CD14-positive monocyte (primary cell): ENCODE measurements around the gene EML2. TPM values are rescaled to one million over a fixed set of nuclear protein-coding genes. Genes with fewer than 3 reads are reported as not detected.

Source experiments
- DNase-seq, 3 donors: peaks; one replicate each; pipeline ENCODE4 v3.0.0-alpha.2; 2011 to 2022
- H2AFZ ChIP-seq: 2 replicates; pipeline ENCODE4 v1.6.0; 2012; ENCODE audit warnings: mild to moderate bottlenecking, low read depth, low read length, inconsistent platforms; ENCODE audit not compliant: insufficient read depth, poor library complexity, severe bottlenecking
- H3K27ac ChIP-seq, 2 donors: 1 replicate in 1 of 2; 2 replicates in 1 of 2; pipeline ENCODE4 v1.5.1; 2012 to 2013; ENCODE audit warnings: low read length in 2 of 2, control low read depth in 1 of 2, inconsistent platforms in 1 of 2, low read depth in 1 of 2, mild to moderate bottlenecking in 1 of 2
- H3K27me3 ChIP-seq, 2 donors: one replicate each; pipeline versions ENCODE4 v1.6.0 to v1.6.1; 2011 to 2013; ENCODE audit warnings: low read length in 2 of 2; ENCODE audit not compliant: control insufficient read depth in 2 of 2, insufficient read depth in 2 of 2
- H3K36me3 ChIP-seq, 2 donors: replicated peaks in 1 of 2; 1 replicate in 1 of 2; 2 replicates in 1 of 2; pipeline versions ENCODE4 v1.5.1 to v1.6.1; 2012 to 2013; ENCODE audit warnings: low read length in 2 of 2, control low read depth in 1 of 2, inconsistent platforms in 1 of 2, mild to moderate bottlenecking in 1 of 2; ENCODE audit not compliant: insufficient read depth in 2 of 2, control insufficient read depth in 1 of 2
- H3K4me1 ChIP-seq, 2 donors: 1 replicate in 1 of 2; 2 replicates in 1 of 2; pipeline versions ENCODE4 v1.5.1 to v1.6.1; 2012 to 2013; ENCODE audit warnings: low read length in 2 of 2, control low read depth in 1 of 2, inconsistent platforms in 1 of 2, mild to moderate bottlenecking in 1 of 2, moderate library complexity in 1 of 2; ENCODE audit not compliant: insufficient read depth in 2 of 2, control insufficient read depth in 1 of 2
- H3K4me2 ChIP-seq: replicated peaks from 2 replicates; pipeline ENCODE3; 2012; ENCODE audit warnings: low read length, moderate library complexity, mild to moderate bottlenecking; ENCODE audit not compliant: poor library complexity, severe bottlenecking; ENCODE audit errors: extremely low read depth
- H3K4me3 ChIP-seq, 3 experiments: fragments of 200-600 bp in 1 of 3; sonication (generic) in 1 of 3; replicated peaks in 1 of 3; 1 replicate in 2 of 3; 2 replicates in 1 of 3; pipeline ENCODE4 v1.5.1; 2011 to 2013; ENCODE audit warnings: low read length in 3 of 3, mild to moderate bottlenecking in 3 of 3, control low read depth in 2 of 3, low read depth in 2 of 3, inconsistent platforms in 1 of 3, moderate library complexity in 1 of 3
- H3K79me2 ChIP-seq: 2 replicates; pipeline ENCODE4 v1.6.0; 2012; ENCODE audit warnings: mild to moderate bottlenecking, control low read depth, inconsistent platforms, low read length, moderate library complexity; ENCODE audit not compliant: insufficient read depth
- H3K9ac ChIP-seq: 2 replicates; pipeline ENCODE4 v1.6.0; 2017; ENCODE audit warnings: low read length, mild to moderate bottlenecking; ENCODE audit not compliant: insufficient read depth, poor library complexity, severe bottlenecking
- H3K9me3 ChIP-seq, 2 donors: replicated peaks in 1 of 2; 1 replicate in 1 of 2; 2 replicates in 1 of 2; pipeline versions ENCODE4 v1.5.1 to v1.6.1; 2012 to 2013; ENCODE audit warnings: low read length in 2 of 2, control low read depth in 1 of 2; ENCODE audit not compliant: control insufficient read depth in 1 of 2, insufficient read depth in 1 of 2
- H4K20me1 ChIP-seq: 2 replicates; pipeline ENCODE4 v1.6.0; 2012; ENCODE audit warnings: mild to moderate bottlenecking, low read length, control low read depth, moderate library complexity; ENCODE audit not compliant: insufficient read depth
- H3K27ac Mint-ChIP-seq, 7 donors: one replicate each; pipeline ENCODE4 v1.8.0; 2020; ENCODE audit warnings: mild to moderate bottlenecking in 7 of 7, mixed read lengths in 7 of 7, moderate library complexity in 6 of 7, inconsistent platforms in 2 of 7
- H3K27me3 Mint-ChIP-seq, 3 donors: one replicate each; pipeline ENCODE4 v1.8.0; 2021 to 2022; ENCODE audit warnings: low read depth in 3 of 3, mild to moderate bottlenecking in 3 of 3, mixed read lengths in 3 of 3, moderate library complexity in 3 of 3, inconsistent platforms in 1 of 3
- H3K36me3 Mint-ChIP-seq, 2 donors: one replicate each; pipeline ENCODE4 v1.8.0; 2020; ENCODE audit warnings: mixed read lengths in 2 of 2, inconsistent platforms in 1 of 2, mild to moderate bottlenecking in 1 of 2
- H3K4me1 Mint-ChIP-seq: one replicate; pipeline ENCODE4 v1.8.0; 2020; ENCODE audit warnings: mild to moderate bottlenecking, mixed read lengths
- H3K4me3 Mint-ChIP-seq, 2 donors: one replicate each; pipeline ENCODE4 v1.8.0; 2020; ENCODE audit warnings: mild to moderate bottlenecking in 2 of 2, mixed read lengths in 2 of 2, moderate library complexity in 1 of 2
- H3K9me3 Mint-ChIP-seq, 7 donors: one replicate each; pipeline ENCODE4 v1.8.0; 2020 to 2022; ENCODE audit warnings: mixed read lengths in 7 of 7, mild to moderate bottlenecking in 6 of 7, moderate library complexity in 6 of 7, inconsistent platforms in 2 of 7
- CTCF ChIP-seq: fragments of 200-600 bp; IDR thresholded peaks from one replicate; pipeline ENCODE4 v1.8.0; 2022; ENCODE audit warnings: antibody characterized with exemption, mild to moderate bottlenecking
- WGBS: methylation state at CpG from one replicate; pipeline ENCODE4 v1.1.5; 2013; ENCODE audit warnings: missing lambda C conversion rate; ENCODE audit not compliant: insufficient coverage; 5-methylcytosine and 5-hydroxymethylcytosine counted together
- intact Hi-C, 2 donors: fragments of 100-400 bp; cut with micrococcal nuclease; formaldehyde crosslinking; loops; one replicate each; pipeline versions ENCODE4 v1.15.0 to v1.15.1; 2023
- polyA plus RNA-seq, 3 donors: library from polyadenylated mRNA; depleted of rRNA in 1 of 3; unstranded in 2 of 3; stranded (reverse) in 1 of 3; fragments of 300-500 nt in 2 of 3; fragments of >200 nt in 1 of 3; fragmentation: Illumina TruSeq in 2 of 3; gene quantifications; 1 replicate in 2 of 3; 2 replicates in 1 of 3; pipeline ENCODE4 v1.2.3, GENCODE V29; 2012 to 2021

The EML2 gene
- polyA plus RNA-seq, 3 donors, result 10.3 to 50.8 (median 11.9) TPM

GRCh38 chr19:45667620-45668341 is 28.6 kb upstream of the EML2 start, which contains the start of gene GIPR:
GIPR (plus strand) TSS chr19:45668221; CDS start chr19:45669521, 1,300 bp downstream.
- Histone ChIP-seq H3K79me2 (no peaks in the 10 kb centered on the region), H2AFZ (peak within 1 kb of the TSS; percentile 78), H3K36me3 (no peaks in the 10 kb centered on the region), H3K4me3 (peak within 1 kb of the TSS in 2 of 3 experiments; percentile 30 to 69), H3K9me3 (no peaks in the 10 kb centered on the region), H3K4me2 (peak within 1 kb of the TSS; percentile 77), H4K20me1 (no peaks in the 10 kb centered on the region), H3K27me3 (peaks cover 26 to 60% of the 10 kb centered on the region in 2 donors), H3K9ac (peak within 1 kb of the TSS; percentile 8), H3K4me1 (peaks cover 29 to 44% of the 10 kb centered on the region in 2 donors), H3K27ac (no peak within 1 kb of the TSS)
- 15% methylated on average over 10 of the region's 15 CpGs for WGBS
- Mint-ChIP-seq H3K27me3 (peaks cover 62 to 75% (median 67%) of the 10 kb centered on the region in 3 donors), H3K9me3 (peaks cover 0 to 34% (median 13%) of the 10 kb centered on the region in 7 donors), H3K4me3 (peak within 1 kb of the TSS; percentile 67 to 89), H3K27ac (peak within 1 kb of the TSS in 5 of 7 donors; percentile 10 to 84 (median 54)), H3K36me3 (peaks cover 8 to 12% of the 10 kb centered on the region in 2 donors), H3K4me1 (peaks cover 43% of the 10 kb centered on the region)
- no peak for TF ChIP-seq CTCF
- peak; percentile 60 to 88 (median 74) for DNase-seq
- intact Hi-C loops, result no loop called here

GRCh38 chr19:45664575-45664974 is 25.4 kb upstream of the EML2 start:
- DNase-seq, result no peak
- H3K79me2 ChIP-seq, result no peaks in the 10 kb centered on the region
- no peaks in the 10 kb centered on the region for H3K9me3 ChIP-seq
- H3K9ac ChIP-seq, result no peak overlapping the region
- no peaks in the 10 kb centered on the region for H4K20me1 ChIP-seq
- no peak overlapping the region for H3K27ac ChIP-seq
- no peak overlapping the region for H3K4me2 ChIP-seq
- H3K4me3 Mint-ChIP-seq, result peak overlapping the region in 1 of 2 donors; percentile 16
- TF ChIP-seq CTCF, result no peak
- no peak overlapping the region for H3K4me3 ChIP-seq
- peaks cover 0 to 18% (median 3%) of the 10 kb centered on the region in 7 donors for H3K9me3 Mint-ChIP-seq
- H3K36me3 ChIP-seq, result no peaks in the 10 kb centered on the region
- WGBS, result 95% methylated on average over 7 of the region's 7 CpGs
- peaks cover 17 to 31% of the 10 kb centered on the region in 2 donors for H3K27me3 ChIP-seq
- intact Hi-C loops, result no loop called here
- no peak overlapping the region for H3K27ac Mint-ChIP-seq
- peaks cover 3 to 9% of the 10 kb centered on the region in 2 donors for H3K36me3 Mint-ChIP-seq
- peaks cover 42 to 68% (median 52%) of the 10 kb centered on the region in 3 donors for H3K27me3 Mint-ChIP-seq
- peaks cover 28% of the 10 kb centered on the region for H3K4me1 Mint-ChIP-seq
- no peak overlapping the region for H2AFZ ChIP-seq
- peaks cover 17 to 27% of the 10 kb centered on the region in 2 donors for H3K4me1 ChIP-seq
